Measurements from ENCODE around the gene PPIB. TPM values are rescaled to one million over a fixed set of nuclear protein-coding genes. Genes with fewer than 3 reads are reported as not detected.

The PPIB gene
- total RNA-seq, 1 donor = 811 TPM

- no peak for TF ChIP-seq CTCF (IDR thresholded peaks at IDR 0.05; ENCODE audit: insufficient read depth, low read length)
- no peak overlapping the region for H3K4me3 ChIP-seq (ENCODE audit: low read depth, low read length)
- no peak for DNase-seq (ENCODE audit: low read depth)
Observed at GRCh38 chr15:64138331-64138941, 24.4 kb downstream of the PPIB start.

- no peak for TF ChIP-seq CTCF (IDR thresholded peaks at IDR 0.05; ENCODE audit: insufficient read depth, low read length)
- H3K4me3 ChIP-seq (ENCODE audit: low read depth, low read length) = no peak overlapping the region
- DNase-seq (ENCODE audit: low read depth) = no peak
Observed at GRCh38 chr15:64137226-64137833, 25.5 kb downstream of the PPIB start.

- no peak for TF ChIP-seq CTCF (IDR thresholded peaks at IDR 0.05; ENCODE audit: insufficient read depth, low read length)
- DNase-seq (ENCODE audit: low read depth) = no peak
- no peak overlapping the region for H3K4me3 ChIP-seq (ENCODE audit: low read depth, low read length)
Observed at GRCh38 chr15:64136347-64136746, 26.5 kb downstream of the PPIB start.

GRCh38 chr15:64134345-64134829 lies 28.4 kb downstream of the PPIB start:
- peak; percentile 42 for DNase-seq (ENCODE audit: low read depth)
- no peak overlapping the region for H3K4me3 ChIP-seq (ENCODE audit: low read depth, low read length)
- TF ChIP-seq CTCF (IDR thresholded peaks at IDR 0.05; ENCODE audit: insufficient read depth, low read length) = no peak

- no peak overlapping the region for H3K4me3 ChIP-seq (ENCODE audit: low read depth, low read length)
- DNase-seq (ENCODE audit: low read depth) = no peak
- TF ChIP-seq CTCF (IDR thresholded peaks at IDR 0.05; ENCODE audit: insufficient read depth, low read length) = no peak
Observed at GRCh38 chr15:64133623-64134344, 29.0 kb downstream of the PPIB start.

GRCh38 chr15:64132217-64132616 lies 30.6 kb downstream of the PPIB start:
- no peak overlapping the region for H3K4me3 ChIP-seq (ENCODE audit: low read depth, low read length)
- no peak for DNase-seq (ENCODE audit: low read depth)
- TF ChIP-seq CTCF (IDR thresholded peaks at IDR 0.05; ENCODE audit: insufficient read depth, low read length) = no peak
